ENCODE data around the gene SPINK8.

- TF ChIP-seq CTCF (IDR thresholded peaks at IDR 0.05; ENCODE audit: low read depth, low read length, missing input control): no peak
- TF ChIP-seq REST (IDR thresholded peaks at IDR 0.05): no peak
- TF ChIP-seq EGR1 (IDR thresholded peaks at IDR 0.05; ENCODE audit: low read depth in 2 of 2): no peak
- no peak for TF ChIP-seq HNF4G (IDR thresholded peaks at IDR 0.05)
- TF ChIP-seq JUND (IDR thresholded peaks at IDR 0.05): no peak
- TF ChIP-seq YY1 (IDR thresholded peaks at IDR 0.05): no peak
- TF ChIP-seq, protein P1, sequence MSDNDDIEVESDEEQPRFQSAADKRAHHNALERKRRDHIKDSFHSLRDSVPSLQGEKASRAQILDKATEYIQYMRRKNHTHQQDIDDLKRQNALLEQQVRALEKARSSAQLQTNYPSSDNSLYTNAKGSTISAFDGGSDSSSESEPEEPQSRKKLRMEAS (IDR thresholded peaks at IDR 0.05): no peak
- TF ChIP-seq RAD21 (IDR thresholded peaks at IDR 0.05): no peak
- no peak for TF ChIP-seq TAF1 (conservative IDR thresholded peaks at IDR 0.05)
- no peak for TF ChIP-seq FOXA1 (IDR thresholded peaks at IDR 0.05)
- no peak for TF ChIP-seq GABPA (IDR thresholded peaks at IDR 0.05 in 1 of 2, conservative IDR thresholded peaks at IDR 0.05 in 1 of 2)
These were observed 54.4 kb downstream of the SPINK8 start for GRCh38 chr3:48278884-48279559.

All from liver (tissue), 3 donors.